Upper lobe of right lung (tissue), 1 donor: Measurements from ENCODE around the gene LFNG. TPM values are rescaled to one million over a fixed set of nuclear protein-coding genes. Genes with fewer than 3 reads are reported as not detected.

Experiments used
- ATAC-seq: fragments of 200-7000 bp; cut with Tn5 transposase; one replicate; pipeline ENCODE4 v1.9.1; 2020; ENCODE audit warnings: mild to moderate bottlenecking, moderate library complexity
- DNase-seq: peaks from one replicate; pipeline ENCODE4 v3.0.0-alpha.2; 2020
- H3K27ac ChIP-seq: fragments of 200-600 bp; one replicate; pipeline ENCODE4 v1.8.0; 2022
- H3K27me3 ChIP-seq: fragments of 200-600 bp; one replicate; pipeline ENCODE4 v1.8.0; 2022; ENCODE audit warnings: mild to moderate bottlenecking
- H3K36me3 ChIP-seq: fragments of 200-600 bp; one replicate; pipeline ENCODE4 v1.8.0; 2022
- H3K4me1 ChIP-seq: fragments of 200-600 bp; one replicate; pipeline ENCODE4 v1.8.0; 2022
- H3K4me3 ChIP-seq: fragments of 200-600 bp; one replicate; pipeline ENCODE4 v1.8.0; 2022; ENCODE audit warnings: mild to moderate bottlenecking
- H3K9me3 ChIP-seq: fragments of 200-600 bp; one replicate; pipeline ENCODE4 v1.8.0; 2022
- CTCF ChIP-seq: fragments of 200-600 bp; IDR thresholded peaks from one replicate; pipeline ENCODE4 v1.8.0; 2022; ENCODE audit warnings: antibody characterized with exemption
- intact Hi-C: fragments of 100-400 bp; cut with DNase I; formaldehyde crosslinking; loops from one replicate; pipeline ENCODE4 v1.11.0; 2022
- total RNA-seq: library from RNA; stranded (reverse); fragmentation: NEBNext Ultra II Directional; extraction: Animal tissue kit (Norgen Biotek cat#: 25700); gene quantifications from one replicate; pipeline ENCODE4 v1.2.1, GENCODE V29; 2021
- donor health status: DM: no; HTN: yes; CAD: no; lungs with severe emphysema.

Gene LFNG
- total RNA-seq, 1 donor from 2014 or later: 35.4 TPM

DNA sequence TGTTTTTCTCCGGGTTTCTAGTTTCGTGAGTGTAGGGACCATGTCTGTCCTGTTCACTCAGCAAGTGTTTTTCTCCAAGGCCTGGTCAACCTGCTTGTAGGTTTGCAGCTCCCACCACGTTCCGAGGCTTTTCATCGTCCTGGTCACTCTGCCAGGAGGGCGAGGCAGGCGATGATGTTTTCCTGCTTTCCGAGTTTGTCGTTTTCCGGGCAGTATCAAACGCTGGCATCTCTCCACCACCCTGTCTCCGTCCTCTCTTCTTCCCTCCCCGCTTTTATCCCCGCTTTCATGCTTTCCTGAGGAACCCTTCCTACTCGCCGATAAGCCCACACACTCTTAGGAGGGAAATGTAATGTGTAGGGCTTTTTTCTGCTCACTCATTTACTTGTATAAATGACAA is 50.4 kb downstream of the LFNG start:
- DNase-seq (no peak), ATAC-seq (no peak)
- no peak for TF ChIP-seq CTCF
- Histone ChIP-seq H3K36me3 (peaks cover 20% of the 10 kb centered on the region), H3K27me3 (no peaks in the 10 kb centered on the region), H3K4me3 (no peak overlapping the region), H3K9me3 (no peaks in the 10 kb centered on the region), H3K27ac (no peak overlapping the region), H3K4me1 (peaks cover 8% of the 10 kb centered on the region)
- intact Hi-C loops: no loop called here

DNA sequence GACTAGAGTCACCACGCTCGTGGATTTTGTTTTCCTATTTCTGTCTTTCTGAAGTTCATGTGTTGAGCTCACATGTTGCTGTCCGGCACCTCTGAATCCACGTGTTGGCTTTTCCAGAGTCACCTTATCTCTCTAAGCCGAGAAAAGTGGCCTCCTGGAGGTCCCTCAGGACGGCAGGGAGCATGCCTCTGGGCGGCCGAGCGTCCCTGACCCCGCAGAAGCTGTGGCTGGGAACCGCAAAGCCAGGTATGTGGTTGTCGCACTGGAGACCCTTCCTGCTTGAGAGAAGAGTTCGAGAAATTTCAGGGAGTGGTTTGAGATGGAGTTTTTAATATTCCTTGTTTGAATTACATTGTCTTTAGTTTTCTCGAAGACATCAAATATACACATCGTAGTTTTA is 51.8 kb downstream of the LFNG start:
- Histone ChIP-seq H3K27ac (no peak overlapping the region), H3K27me3 (no peaks in the 10 kb centered on the region), H3K4me1 (peaks cover 8% of the 10 kb centered on the region), H3K4me3 (no peak overlapping the region), H3K9me3 (no peaks in the 10 kb centered on the region), H3K36me3 (peaks cover 20% of the 10 kb centered on the region)
- DNase-seq (no peak), ATAC-seq (no peak)
- intact Hi-C loops: no loop called here
- TF ChIP-seq CTCF: no peak

- ATAC-seq: no peak
- Histone ChIP-seq H3K36me3 (peaks cover 24% of the 10 kb centered on the region), H3K27ac (no peak overlapping the region), H3K27me3 (no peaks in the 10 kb centered on the region), H3K9me3 (no peaks in the 10 kb centered on the region), H3K4me3 (no peak overlapping the region), H3K4me1 (peaks cover 7% of the 10 kb centered on the region)
- intact Hi-C loops: no loop called here
- TF ChIP-seq CTCF: no peak
- no peak for DNase-seq
Observed at GRCh38 chr7:2572101-2572842, 52.7 kb downstream of the LFNG start.

DNA sequence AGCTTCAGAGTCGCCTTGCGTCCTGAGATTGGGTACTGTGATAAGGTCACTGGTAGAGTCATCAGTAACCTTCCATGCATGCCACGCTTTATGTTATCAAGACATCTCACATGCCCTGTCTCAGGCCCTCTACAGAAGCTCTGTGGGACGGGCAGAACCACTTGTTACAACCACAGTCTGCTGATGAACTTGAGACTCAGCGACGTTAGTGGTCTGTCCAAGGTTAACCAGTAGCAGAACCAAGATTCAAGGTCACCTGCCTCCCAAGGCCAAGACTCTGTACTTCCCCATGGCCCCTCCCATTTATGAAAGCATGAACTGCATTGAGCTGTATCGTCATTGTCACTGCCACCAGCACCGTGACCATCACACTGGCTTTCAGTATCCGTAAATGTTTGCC is 54.2 kb downstream of the LFNG start:
- no peaks in the 10 kb centered on the region for H3K27me3 ChIP-seq
- no peak for TF ChIP-seq CTCF
- intact Hi-C loops: no loop called here

GRCh38 chr7:2575046-2575732 is 55.6 kb downstream of the LFNG start:
- Histone ChIP-seq H3K27ac (no peak overlapping the region), H3K4me3 (no peak overlapping the region), H3K36me3 (peaks cover 36% of the 10 kb centered on the region), H3K4me1 (no peaks in the 10 kb centered on the region), H3K9me3 (no peaks in the 10 kb centered on the region), H3K27me3 (no peaks in the 10 kb centered on the region)
- DNase-seq (no peak), ATAC-seq (peak; percentile 29)
- TF ChIP-seq CTCF: no peak
- intact Hi-C loops: no loop called here

More for the DNA sequence above, 54.2 kb downstream of the LFNG start:
- no peaks in the 10 kb centered on the region for H3K9me3 ChIP-seq
- no peaks in the 10 kb centered on the region for H3K4me1 ChIP-seq
- no peak overlapping the region for H3K4me3 ChIP-seq
- DNase-seq (peak; percentile 31), ATAC-seq (no peak)
- peaks cover 30% of the 10 kb centered on the region for H3K36me3 ChIP-seq
- no peak overlapping the region for H3K27ac ChIP-seq
